Fibroblast of peridontal ligament (primary cell): ENCODE data around the gene SGMS1.
"Not testable (repeated sequence)": the region's sequence is repeated elsewhere in the genome, so short reads cannot be mapped to it uniquely, and the experiment has no call there.

Experiments used
- DNase-seq: peaks from one replicate; pipeline ENCODE4 v3.0.0-alpha.2; 2010; ENCODE audit errors: extremely low read depth

SGMS1 gene

DNA sequence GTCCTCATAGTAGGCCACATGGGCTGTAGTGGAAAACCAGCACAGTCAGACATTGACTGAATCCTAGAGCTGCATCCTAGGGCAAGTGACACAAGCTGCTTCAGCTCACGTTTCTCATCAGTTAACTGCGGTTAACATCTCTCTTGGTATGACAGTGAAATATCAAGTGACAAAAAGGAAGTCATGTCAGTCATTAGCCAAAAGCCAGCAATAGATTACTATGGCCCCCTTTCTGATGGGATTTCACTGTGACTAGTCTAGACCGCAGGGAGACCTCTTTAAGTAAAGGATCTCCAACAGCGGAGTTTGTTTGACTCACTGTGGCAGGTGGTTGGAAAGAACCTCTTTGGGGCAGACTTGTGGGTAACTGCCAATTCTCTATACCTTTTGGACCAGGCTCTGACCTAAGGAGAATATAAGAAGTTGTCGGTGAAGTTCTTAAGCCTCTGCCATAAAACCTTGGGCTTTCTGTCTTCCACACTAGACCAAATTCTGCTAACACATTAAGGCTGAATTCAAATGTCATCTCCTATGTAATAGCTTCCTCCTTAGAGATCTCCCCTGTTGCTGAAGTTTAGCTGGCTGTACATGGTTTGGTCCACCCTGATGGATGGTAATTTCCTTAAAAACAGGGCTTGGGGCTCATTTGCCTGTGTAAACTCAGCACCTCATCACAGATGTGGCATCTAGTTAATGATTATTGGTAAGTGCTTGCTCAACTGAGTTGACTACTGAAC is 115.3 kb downstream of the SGMS1 start:
- no peak for DNase-seq

GRCh38 chr10:50506861-50507573 is 116.7 kb downstream of the SGMS1 start:
- DNase-seq: no peak

DNA sequence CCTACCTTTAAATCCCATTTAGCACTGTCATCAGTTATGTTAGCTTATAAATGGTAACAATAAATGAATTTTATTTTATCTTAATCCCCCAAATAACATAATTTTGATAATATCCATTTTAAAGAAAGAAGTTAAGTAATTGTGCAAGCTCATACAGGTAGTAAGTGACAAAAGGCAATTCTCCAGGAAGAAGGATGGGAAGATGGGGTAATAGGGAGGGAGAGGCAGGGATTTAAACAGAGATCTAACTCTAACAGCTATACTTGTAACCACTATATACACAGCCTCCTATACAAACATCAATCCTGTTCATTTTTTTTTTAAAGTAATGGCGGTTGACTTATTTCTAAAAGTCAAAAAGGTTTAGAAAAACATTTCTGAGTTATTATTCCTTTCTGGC is 119.4 kb downstream of the SGMS1 start:
- no peak for DNase-seq

GRCh38 chr10:50503661-50504320 is 120.0 kb downstream of the SGMS1 start:
- no peak for DNase-seq

GRCh38 chr10:50503156-50503555 is 120.6 kb downstream of the SGMS1 start:
- not testable (repeated sequence) for DNase-seq

DNA sequence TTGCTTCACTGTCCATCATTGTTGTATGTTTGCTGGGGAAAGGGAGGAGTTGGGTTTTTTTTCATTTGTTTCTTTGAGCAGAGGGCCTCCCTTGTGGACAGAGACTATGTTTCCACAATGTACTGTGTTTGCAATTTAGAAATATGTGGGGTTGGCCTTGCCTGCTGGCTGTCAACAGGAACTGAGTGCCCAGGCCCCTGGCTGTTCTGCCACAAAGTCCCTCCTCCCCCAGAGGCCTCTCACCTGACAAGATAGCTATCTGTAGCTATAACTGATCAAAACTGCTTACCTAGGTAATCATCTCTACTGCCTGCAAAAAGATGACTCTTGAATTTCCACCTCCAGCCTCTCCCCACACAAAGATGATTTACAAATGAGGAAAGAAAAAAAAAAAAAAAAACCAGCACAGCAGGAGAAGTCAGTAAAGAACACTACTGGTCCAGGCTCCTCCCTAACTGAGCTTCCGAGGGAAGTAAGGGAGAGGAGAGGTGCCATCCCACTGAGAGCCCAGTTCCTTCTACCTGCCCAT is 121.8 kb downstream of the SGMS1 start:
- DNase-seq: no peak

- no peak for DNase-seq
Observed at GRCh38 chr10:50501478-50501877, 122.3 kb downstream of the SGMS1 start.

DNA sequence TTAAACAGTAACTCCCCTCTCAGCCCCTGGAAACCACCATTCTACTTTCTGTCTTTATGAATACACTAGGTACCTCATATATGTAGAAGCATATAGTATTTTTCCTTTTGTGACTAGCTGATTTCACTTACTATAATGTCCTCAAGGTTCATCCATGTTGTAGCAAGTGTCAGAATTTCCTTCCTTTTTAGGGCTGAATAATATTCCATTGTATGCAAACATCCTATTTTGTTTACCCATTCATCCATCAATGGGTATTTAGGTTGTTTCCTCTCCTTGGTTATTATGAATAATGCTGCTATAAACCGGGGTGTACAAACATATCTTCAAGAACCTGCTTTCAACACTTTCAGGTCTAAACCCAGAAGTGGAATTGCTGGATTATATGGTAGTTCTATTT is 125.3 kb downstream of the SGMS1 start:
- DNase-seq: no peak

DNA sequence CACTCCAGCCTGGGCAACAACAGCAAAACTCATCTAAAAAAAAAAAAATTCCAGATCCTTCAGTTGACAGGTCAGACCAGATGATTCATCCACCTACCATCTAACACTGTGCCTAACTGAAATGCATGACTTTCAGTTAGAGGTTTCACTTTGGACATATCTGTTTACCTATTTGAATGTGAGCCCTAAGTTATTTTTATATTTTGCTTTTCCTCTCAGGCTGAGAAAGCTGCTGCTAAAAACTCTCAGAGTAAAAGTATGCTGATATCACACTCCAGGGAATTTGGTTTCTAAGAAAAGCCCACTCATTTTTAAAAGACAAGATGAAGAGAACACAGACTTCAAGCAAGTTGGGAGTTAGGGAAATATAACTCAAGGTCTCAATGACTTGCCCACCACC is 126.0 kb downstream of the SGMS1 start:
- DNase-seq: peak; percentile 76

DNA sequence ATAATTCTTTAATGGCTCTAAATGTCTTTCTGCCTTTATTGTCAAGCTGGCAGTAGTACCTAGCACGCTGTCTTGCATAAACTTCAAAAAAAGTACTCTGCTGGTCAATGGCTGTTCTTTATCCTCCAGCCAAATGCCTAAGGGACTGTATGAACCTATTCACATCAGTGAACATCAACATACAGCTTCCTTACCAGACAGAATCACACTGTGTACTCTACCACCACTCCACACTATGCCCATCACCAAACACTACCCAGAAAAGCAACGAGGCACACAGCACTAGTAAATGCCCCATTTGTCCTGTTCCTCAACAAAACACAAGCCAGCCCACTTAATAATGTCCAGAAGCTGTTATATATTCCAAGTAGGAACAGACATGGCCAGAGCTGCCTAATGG is 127.5 kb downstream of the SGMS1 start:
- no peak for DNase-seq

- DNase-seq: no peak
Observed at GRCh38 chr10:50490241-50490640, 133.5 kb downstream of the SGMS1 start.

DNA sequence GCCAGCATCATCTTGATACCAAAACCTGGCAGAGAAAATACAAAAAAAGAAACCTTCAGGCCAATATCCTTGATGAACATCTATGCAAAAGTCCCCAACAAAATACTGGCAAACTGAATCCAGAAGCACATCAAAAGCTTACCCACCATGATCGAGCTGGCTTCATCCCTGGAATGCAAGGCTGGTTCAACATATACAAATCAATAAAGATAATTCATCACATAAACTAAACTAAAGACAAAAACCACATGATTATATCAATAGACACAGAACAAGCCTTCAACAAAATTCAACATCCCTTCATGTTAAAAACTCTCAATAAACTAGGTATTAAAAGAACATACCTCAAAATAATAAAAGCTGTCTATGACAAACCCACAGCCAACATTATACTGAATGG is 139.2 kb downstream of the SGMS1 start:
- DNase-seq: not testable (repeated sequence)

GRCh38 chr10:50480054-50481007 is 143.4 kb downstream of the SGMS1 start:
- no peak for DNase-seq

DNA sequence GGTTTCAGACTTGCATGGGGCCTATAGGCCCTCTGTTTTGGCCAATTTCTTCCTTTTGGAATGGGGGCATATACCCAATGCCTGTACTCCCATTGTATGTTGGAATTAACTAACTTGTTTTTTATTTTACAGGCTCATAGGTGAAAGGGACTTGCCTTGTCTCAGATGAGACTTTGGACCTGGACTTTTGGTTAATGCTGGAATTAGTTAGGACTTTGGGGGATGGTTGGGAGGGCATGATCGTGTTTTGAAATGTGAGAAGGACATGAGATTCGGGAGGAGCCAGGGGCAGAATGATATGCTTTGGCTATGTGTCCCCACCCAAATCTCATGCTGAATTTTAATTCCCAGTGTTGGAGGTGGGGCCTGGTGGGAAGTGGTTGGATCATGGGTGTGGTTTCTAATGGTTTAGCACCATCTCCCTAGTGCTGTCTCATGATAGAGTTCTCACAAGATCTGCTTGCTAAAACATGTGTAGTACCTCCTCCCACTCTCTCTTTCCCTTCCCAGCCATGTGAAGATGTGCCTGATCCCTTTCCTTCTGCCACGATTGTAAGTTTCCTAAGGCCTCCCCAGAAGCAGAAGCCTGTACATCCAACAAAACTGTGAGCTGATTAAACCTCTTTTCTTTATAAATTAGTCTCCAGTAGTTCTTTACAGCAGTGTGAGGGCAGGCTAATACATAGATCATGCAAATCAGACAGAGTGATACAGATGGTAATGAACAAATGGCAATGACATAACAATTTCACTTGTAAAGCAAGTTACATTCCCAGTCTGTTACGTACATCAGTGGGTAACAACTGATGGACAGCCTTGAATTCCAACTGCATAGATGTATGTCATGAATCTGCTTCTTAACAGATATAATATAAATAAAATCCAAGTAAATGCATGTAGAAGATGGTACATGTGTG is 146.2 kb downstream of the SGMS1 start:
- no peak for DNase-seq

DNA sequence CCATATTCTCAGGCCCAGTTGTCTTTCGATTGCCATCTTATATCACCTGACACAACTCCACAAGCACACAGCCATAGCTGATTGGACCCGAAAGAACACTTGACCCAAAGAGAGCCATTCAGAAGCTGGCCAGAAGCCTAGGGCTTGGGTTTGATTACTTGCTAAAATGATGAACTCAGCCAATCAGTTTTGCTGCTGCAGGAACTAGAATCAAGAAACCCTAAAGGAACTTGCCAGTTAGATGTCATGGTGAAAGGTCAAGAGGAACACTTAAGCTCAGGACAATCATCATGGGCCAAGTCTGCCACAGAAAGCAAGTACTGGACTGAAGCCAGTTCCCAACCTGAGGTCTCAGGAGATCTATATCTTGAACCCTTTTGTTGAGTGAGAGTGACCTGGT is 150.0 kb downstream of the SGMS1 start:
- no peak for DNase-seq

DNA sequence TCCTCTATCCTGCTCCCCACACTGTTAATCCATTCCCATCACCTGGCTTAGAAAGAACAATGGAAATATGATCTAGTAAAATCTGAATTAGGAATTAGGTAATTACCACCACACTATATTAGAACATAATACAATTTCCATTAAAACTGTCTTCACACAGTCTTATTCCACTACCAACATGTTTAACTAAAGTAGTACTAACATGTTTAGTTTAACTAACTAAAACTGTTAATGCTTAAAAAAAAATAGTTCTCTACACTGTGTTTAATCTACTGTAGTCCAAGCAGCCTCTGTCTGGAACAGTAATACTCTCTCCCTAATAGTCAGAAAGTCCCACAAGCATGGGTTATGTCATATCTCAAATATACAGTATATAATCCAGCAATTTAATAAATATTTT is 150.8 kb downstream of the SGMS1 start:
- no peak for DNase-seq

- no peak for DNase-seq
Observed at GRCh38 chr10:50471583-50471975, 152.2 kb downstream of the SGMS1 start.

- DNase-seq: peak; percentile 49
Observed at GRCh38 chr10:50470798-50471582, 152.8 kb downstream of the SGMS1 start.

DNA sequence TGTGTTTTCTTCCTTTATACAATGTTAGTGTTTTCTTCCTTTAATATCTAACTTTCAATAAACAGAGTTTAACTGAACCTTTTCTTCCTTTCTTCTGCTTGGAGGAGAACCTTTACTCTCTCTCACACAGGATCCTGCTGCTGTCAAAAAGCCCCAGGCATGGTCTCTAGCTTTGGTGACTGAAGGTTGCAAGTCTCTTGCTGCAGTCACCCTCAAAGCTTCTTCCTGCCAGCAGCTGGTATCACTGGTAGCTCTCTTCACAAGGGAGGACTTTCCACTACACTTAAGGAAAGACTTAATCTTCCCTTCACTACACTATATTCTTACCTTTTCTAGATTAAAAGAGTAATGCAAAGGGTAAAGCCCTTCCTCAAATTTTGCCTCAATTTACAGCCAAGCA is 153.4 kb downstream of the SGMS1 start:
- DNase-seq: no peak

- peak; percentile 5 for DNase-seq
Observed at GRCh38 chr10:50469778-50470193, 154.0 kb downstream of the SGMS1 start.
